ES-I3 (cell line): ENCODE measurements around the gene NEDD9.

Experiments used
- H3K36me3 ChIP-seq: 2 replicates; pipeline ENCODE4 v1.6.1; 2013; ENCODE audit warnings: mild to moderate bottlenecking, low read length, control low read depth, moderate library complexity; ENCODE audit not compliant: insufficient read depth
- H3K4me1 ChIP-seq: 2 replicates; pipeline ENCODE4 v1.6.1; 2013; ENCODE audit warnings: mild to moderate bottlenecking, control low read depth, low read length; ENCODE audit not compliant: insufficient read depth
- H3K9ac ChIP-seq: 2 replicates; pipeline ENCODE4 v1.6.1; 2013; ENCODE audit warnings: low read depth, mild to moderate bottlenecking, low read length, moderate library complexity
- H3K9me3 ChIP-seq: 2 replicates; pipeline ENCODE4 v1.6.1; 2013; ENCODE audit warnings: mild to moderate bottlenecking, low read length, moderate library complexity; ENCODE audit not compliant: control insufficient read depth, insufficient read depth

NEDD9 gene

DNA sequence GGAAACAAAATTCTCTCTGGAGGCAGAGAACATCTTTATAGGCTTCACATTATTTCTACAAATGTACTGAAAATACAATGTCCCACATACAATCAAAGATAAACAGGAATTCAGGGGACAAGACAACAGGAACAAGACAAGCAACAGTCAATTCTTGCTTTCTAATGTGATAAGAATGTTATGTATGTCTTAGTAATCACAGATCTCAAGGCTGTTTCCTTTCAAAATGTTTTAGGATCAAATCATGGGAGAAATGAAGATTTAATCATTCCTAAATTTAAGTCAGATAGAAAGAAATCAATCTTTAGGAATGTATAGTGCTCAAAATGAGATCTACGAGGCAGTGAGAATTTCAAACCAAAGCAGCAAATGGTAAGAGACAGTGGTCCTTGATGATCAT is 32.1 kb downstream of the NEDD9 start:
- Histone ChIP-seq H3K9ac (no peak overlapping the region), H3K9me3 (no peaks in the 10 kb centered on the region), H3K36me3 (no peaks in the 10 kb centered on the region), H3K4me1 (peaks cover 39% of the 10 kb centered on the region)

- Histone ChIP-seq H3K9me3 (no peaks in the 10 kb centered on the region), H3K4me1 (peaks cover 49% of the 10 kb centered on the region), H3K36me3 (no peaks in the 10 kb centered on the region), H3K9ac (no peak overlapping the region)
These were observed 33.5 kb downstream of the NEDD9 start for GRCh38 chr6:11198663-11199603.

DNA sequence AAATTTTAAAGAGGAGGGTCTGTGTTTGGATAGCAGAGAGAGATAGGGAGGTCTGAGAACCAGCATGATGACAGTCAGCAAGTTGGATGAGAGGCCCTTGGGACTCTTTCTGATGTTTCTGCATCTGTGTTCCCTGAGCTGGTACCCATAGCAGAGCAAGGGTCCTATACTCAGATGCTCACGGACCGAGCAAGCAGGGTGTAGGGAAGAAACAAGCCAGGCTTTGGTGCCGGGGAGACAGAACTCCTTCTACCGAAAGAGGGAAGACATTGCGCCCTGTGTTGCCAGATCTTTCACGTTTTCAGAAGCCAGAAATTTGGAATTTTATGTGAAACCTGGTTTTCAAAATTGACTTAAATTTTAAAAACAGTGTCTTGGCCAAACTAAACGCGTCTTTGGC is 34.6 kb downstream of the NEDD9 start:
- Histone ChIP-seq H3K9ac (no peak overlapping the region), H3K4me1 (peaks cover 38% of the 10 kb centered on the region), H3K36me3 (no peaks in the 10 kb centered on the region), H3K9me3 (no peaks in the 10 kb centered on the region)

GRCh38 chr6:11197175-11197536 is 35.3 kb downstream of the NEDD9 start:
- H3K9ac ChIP-seq: no peak overlapping the region
- H3K36me3 ChIP-seq: no peaks in the 10 kb centered on the region
- H3K9me3 ChIP-seq: no peaks in the 10 kb centered on the region
- H3K4me1 ChIP-seq: peaks cover 31% of the 10 kb centered on the region

DNA sequence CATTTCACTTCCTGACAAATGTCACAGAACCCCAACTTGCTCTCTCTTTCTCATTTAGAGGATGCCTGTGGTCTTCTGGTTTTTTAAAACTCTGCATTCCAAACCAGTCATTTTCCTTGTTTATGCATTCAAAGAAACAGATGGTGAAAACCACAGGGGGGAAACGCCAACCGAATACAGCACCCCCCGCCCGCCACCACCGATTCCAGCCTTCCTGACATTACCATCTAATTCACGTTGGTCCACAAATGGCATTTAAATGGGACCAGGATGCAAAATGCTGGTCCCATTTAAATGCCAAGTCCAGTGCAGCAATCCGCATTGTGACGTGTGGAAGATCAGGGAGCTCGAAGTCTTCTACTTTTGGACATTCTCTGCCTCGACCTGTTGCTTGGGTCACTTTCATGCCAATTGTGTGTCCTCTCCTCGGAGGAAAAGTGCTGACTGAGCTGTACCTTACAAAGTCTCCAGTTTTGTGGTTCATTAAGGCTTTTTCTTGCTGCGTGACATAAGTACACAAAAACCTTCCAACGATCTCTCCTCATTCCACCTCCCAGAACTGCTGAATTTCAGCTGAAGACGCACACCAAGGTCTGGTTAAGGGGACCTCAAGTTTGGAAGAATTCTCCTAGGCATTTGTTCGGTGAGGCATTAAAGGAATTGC is 35.8 kb downstream of the NEDD9 start:
- no peaks in the 10 kb centered on the region for H3K9me3 ChIP-seq
- H3K9ac ChIP-seq: no peak overlapping the region
- no peaks in the 10 kb centered on the region for H3K36me3 ChIP-seq
- H3K4me1 ChIP-seq: peaks cover 29% of the 10 kb centered on the region

DNA sequence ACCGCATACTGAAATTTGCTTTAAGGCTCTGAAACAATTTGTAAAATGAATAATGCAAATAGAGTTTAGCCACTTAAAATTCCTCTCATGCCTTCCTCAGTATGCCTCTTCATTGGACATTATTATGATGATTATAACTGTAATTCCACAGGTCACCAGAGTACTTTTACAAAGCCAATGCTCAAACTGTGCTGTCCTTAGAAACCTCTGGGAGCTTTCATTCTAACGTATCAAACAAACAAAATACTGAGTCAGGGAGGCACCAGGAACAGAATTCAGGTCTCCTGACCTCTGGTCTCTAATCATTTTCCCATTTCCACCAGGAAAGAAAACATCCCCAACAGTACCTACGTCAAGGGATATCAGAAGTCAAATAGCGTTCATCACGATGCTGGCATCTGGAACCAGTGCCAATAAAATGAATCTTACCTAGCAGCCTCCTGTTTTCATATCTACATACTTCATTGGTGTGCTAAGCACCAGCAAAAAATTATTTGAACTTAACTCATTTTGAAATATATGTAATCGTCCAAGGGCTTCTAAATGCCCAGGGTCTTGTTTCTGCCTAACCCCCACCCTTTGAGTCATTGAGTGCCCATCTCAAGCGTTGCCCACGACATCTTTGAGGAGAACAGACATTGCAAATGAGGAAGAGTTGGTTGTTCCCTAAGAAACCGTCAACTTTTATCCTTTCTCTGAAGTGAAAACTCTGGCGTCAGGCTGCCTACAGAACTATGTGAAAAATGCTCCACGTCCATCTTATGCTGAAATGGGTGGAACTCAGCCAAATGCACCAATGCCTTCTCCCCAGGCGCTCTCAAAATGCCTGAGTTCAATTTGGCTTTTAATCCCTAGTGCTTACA is 37.9 kb downstream of the NEDD9 start:
- Histone ChIP-seq H3K36me3 (no peaks in the 10 kb centered on the region), H3K4me1 (peaks cover 33% of the 10 kb centered on the region), H3K9ac (no peak overlapping the region), H3K9me3 (no peaks in the 10 kb centered on the region)

DNA sequence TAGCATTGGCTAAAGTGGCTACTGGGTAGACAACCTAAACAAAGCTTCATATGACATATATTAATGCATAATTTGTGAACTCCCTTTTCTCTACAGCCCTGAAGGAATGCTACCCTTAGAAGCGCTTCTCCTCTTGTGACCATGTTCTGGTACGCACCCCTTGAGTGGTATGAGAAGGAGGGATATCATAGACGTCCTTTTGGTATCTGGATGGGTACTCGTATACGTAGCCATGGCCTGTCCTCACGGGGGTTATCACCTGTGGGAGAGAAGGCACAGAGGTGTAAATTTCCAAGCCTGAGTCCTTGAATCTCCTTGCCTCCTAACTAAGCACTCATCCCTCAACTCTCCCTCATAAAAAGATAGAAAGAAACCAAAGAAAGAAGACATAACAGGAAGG is 39.0 kb downstream of the NEDD9 start:
- Histone ChIP-seq H3K9ac (no peak overlapping the region), H3K36me3 (no peaks in the 10 kb centered on the region), H3K9me3 (no peaks in the 10 kb centered on the region), H3K4me1 (peaks cover 33% of the 10 kb centered on the region)

- Histone ChIP-seq H3K4me1 (peaks cover 21% of the 10 kb centered on the region), H3K36me3 (no peaks in the 10 kb centered on the region), H3K9ac (no peak overlapping the region; the same call in 1 of the 2 replicates), H3K9me3 (no peaks in the 10 kb centered on the region)
These were observed 40.3 kb downstream of the NEDD9 start for GRCh38 chr6:11192167-11192566.

DNA sequence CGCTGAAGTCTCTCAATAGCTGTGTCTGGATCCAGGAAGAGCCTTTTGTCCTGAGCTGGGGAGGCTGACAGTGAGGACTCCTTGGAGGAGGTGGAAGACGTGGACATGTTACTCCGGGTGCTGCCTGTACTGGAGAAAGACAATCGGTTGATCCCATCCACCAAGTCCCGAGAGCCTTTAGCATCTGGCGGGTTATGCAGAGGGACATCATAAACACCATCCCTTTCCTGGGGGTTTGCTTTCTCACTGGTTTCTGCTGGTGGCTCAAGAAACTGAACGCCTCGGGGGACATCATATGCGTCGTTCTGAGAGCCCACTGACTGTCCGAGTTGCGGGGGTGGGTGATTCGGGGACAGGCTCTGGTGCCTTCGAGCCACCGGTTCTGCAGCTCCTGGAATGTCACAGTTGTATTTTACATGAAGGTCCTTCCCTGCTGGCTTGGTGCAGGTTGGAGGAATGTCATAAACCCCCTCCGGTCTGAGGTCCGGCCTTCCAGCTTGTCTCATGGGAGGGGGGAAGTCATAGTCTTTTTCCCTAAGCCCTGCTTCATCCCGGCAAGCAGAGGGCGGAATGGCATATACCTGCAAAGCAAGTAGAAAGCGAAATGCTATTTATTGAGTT is 41.7 kb downstream of the NEDD9 start:
- H3K9me3 ChIP-seq: no peaks in the 10 kb centered on the region
- H3K4me1 ChIP-seq: peaks cover 16% of the 10 kb centered on the region
- H3K36me3 ChIP-seq: no peaks in the 10 kb centered on the region
- no peak overlapping the region for H3K9ac ChIP-seq

GRCh38 chr6:11189865-11190624 is 42.4 kb downstream of the NEDD9 start:
- Histone ChIP-seq H3K9me3 (no peaks in the 10 kb centered on the region), H3K9ac (no peak overlapping the region), H3K4me1 (peaks cover 11% of the 10 kb centered on the region), H3K36me3 (no peaks in the 10 kb centered on the region)

- Histone ChIP-seq H3K4me1 (0 out of 2 replicates have a peak, but pooled peaks cover 4% of the 10 kb centered on the region), H3K9ac (no peak overlapping the region), H3K9me3 (no peaks in the 10 kb centered on the region), H3K36me3 (no peaks in the 10 kb centered on the region; the same call in 1 of the 2 replicates)
These were observed 44.1 kb downstream of the NEDD9 start for GRCh38 chr6:11188161-11188915.

DNA sequence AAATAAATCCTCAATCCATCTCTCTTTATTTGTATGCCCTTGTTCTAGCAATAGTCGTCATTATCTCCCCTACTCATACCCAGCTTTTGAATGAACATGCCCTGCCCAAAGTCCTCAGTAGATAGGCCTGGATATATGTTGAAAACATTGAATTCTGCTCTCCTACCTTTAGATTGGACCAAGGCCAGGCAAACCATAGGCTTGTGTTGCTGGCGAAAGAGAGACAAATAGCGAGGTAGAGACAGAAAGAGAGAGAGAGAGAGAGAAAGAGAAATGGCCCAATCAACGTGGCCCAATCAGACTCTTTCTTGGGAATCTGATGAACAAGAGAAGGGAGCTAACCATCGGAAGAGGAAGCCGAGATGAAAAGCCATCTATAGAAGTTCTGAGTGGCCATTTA is 45.2 kb downstream of the NEDD9 start:
- H3K9me3 ChIP-seq: no peaks in the 10 kb centered on the region
- no peaks in the 10 kb centered on the region; the same call in 1 of the 2 replicates for H3K36me3 ChIP-seq
- 0 out of 2 replicates have a peak, but pooled peaks cover 4% of the 10 kb centered on the region for H3K4me1 ChIP-seq
- no peak overlapping the region for H3K9ac ChIP-seq
